Stomach (tissue), 9 donors: ENCODE results near the gene MYT1. TPM values are rescaled to one million over a fixed set of nuclear protein-coding genes. Genes with fewer than 3 reads are reported as not detected.

Source experiments
- DNase-seq, 2 donors: peaks; one replicate each; pipeline versions ENCODE4 v3.0.0 to v3.0.0-alpha.2; 2013 to 2019
- H3K27ac ChIP-seq, 5 donors: fragments of 200-600 bp in 4 of 5; sonication (generic) in 4 of 5; one replicate each; pipeline ENCODE4 v1.5.1; 2013 to 2019; ENCODE audit warnings: mild to moderate bottlenecking in 1 of 5, moderate library complexity in 1 of 5
- H3K27me3 ChIP-seq, 3 donors: fragments of 200-600 bp; sonication (generic); one replicate each; pipeline ENCODE4 v1.5.1; 2017 to 2019; ENCODE audit warnings: mixed run types in 1 of 3
- H3K36me3 ChIP-seq, 4 donors: fragments of 200-600 bp; sonication (generic); 1 replicate in 3 of 4; 2 replicates in 1 of 4; pipeline ENCODE4 v1.5.1; 2016 to 2019
- H3K4me1 ChIP-seq, 4 donors: fragments of 200-600 bp; sonication (generic); one replicate each; pipeline ENCODE4 v1.5.1; 2016 to 2019
- H3K4me3 ChIP-seq, 4 donors: fragments of 200-600 bp; sonication (generic) in 3 of 4; one replicate each; pipeline ENCODE4 v1.5.1; 2016 to 2019; ENCODE audit warnings: mild to moderate bottlenecking in 1 of 4
- H3K9me3 ChIP-seq, 4 donors: fragments of 200-600 bp; sonication (generic); one replicate each; pipeline ENCODE4 v1.5.1; 2016 to 2019
- EP300 ChIP-seq: sonication (generic); formaldehyde crosslinking; IDR thresholded peaks from one replicate; pipeline ENCODE4 v1.6.1; 2017; ENCODE audit warnings: antibody characterized with exemption
- POLR2A ChIP-seq, 4 donors: fragments of 450-650 bp; IDR thresholded peaks; one replicate each; pipeline ENCODE4 v1.6.1; 2016; ENCODE audit warnings: antibody characterized with exemption in 4 of 4, control low read depth in 2 of 4, mild to moderate bottlenecking in 1 of 4, moderate library complexity in 1 of 4
- POLR2AphosphoS5 ChIP-seq, 3 donors: sonication (generic); formaldehyde crosslinking; IDR thresholded peaks; one replicate each; pipeline ENCODE4 v1.6.1; 2016; ENCODE audit warnings: antibody characterized with exemption in 3 of 3
- WGBS, 5 donors: extraction: QIAGEN DNeasy Blood & Tissue Kit in 3 of 5; methylation state at CpG; one replicate each; pipeline versions ENCODE4 v1.1.5 to v1.1.7; 2013 to 2018; 5-methylcytosine and 5-hydroxymethylcytosine counted together
- intact Hi-C: fragments of 100-400 bp; cut with DNase I; formaldehyde crosslinking; loops from one replicate; pipeline ENCODE4 v1.15.1; 2023; ENCODE audit warnings: low total_unique reads
- polyA plus RNA-seq, 3 donors: library from polyadenylated mRNA; stranded (reverse); fragments of 200-250 nt; gene quantifications; one replicate each; pipeline ENCODE4 v1.2.3, GENCODE V29; 2013
- total RNA-seq, 5 donors: library from RNA; depleted of rRNA; stranded (reverse); fragments of >200 nt; gene quantifications; one replicate each; pipeline versions ENCODE4 v1.1.0 to v1.2.3, GENCODE V29; 2014 to 2016
- TF ChIP-seq, protein P1 (sequence below), 7 experiments: fragments of 450-650 bp in 4 of 7; fragments of 200-600 bp in 3 of 7; sonication (generic) in 3 of 7; IDR thresholded peaks; one replicate each; pipeline ENCODE4 v1.5.1; 2016 to 2019; ENCODE audit warnings: antibody characterized with exemption in 7 of 7, control low read depth in 2 of 7, mild to moderate bottlenecking in 1 of 7
- donor health status: healthy with polysubstance abuse.
- donor health status: Bipolar disorder and iron deficiency.
- donor health status: healthy.

MYT1 gene
- total and polyA plus RNA-seq, 8 donors = 0.08 to 0.55 (median 0.25) TPM; not detected in 5

DNA sequence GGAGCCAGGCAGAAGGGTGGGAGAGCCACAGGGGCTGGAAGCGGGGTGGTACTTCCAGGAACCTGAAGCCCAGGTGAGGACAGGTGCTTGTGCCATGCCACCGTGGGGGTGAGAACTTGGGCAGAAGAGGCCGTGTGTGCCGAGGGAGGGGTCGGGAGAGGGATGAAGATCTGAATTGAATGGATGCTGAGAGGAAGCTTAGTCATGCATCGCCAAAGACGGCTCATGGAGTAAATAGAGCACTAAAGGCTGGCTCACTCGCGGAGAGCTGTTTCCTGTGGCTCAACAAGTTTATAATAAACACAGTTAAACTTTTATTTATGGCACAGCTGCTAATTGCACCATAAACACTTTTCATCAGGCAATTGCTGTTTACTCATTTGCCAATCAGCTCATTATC lies 21.7 kb upstream of the MYT1 start:
- 32 to 48% (median 43%) methylated on average over 9 of the region's 9 CpGs for WGBS, 5 donors
- H3K36me3 ChIP-seq = no peaks in the 10 kb centered on the region
- H3K9me3 ChIP-seq = peaks cover 0 to 14% (median 12%) of the 10 kb centered on the region in 4 donors
- TF ChIP-seq, protein P1, sequence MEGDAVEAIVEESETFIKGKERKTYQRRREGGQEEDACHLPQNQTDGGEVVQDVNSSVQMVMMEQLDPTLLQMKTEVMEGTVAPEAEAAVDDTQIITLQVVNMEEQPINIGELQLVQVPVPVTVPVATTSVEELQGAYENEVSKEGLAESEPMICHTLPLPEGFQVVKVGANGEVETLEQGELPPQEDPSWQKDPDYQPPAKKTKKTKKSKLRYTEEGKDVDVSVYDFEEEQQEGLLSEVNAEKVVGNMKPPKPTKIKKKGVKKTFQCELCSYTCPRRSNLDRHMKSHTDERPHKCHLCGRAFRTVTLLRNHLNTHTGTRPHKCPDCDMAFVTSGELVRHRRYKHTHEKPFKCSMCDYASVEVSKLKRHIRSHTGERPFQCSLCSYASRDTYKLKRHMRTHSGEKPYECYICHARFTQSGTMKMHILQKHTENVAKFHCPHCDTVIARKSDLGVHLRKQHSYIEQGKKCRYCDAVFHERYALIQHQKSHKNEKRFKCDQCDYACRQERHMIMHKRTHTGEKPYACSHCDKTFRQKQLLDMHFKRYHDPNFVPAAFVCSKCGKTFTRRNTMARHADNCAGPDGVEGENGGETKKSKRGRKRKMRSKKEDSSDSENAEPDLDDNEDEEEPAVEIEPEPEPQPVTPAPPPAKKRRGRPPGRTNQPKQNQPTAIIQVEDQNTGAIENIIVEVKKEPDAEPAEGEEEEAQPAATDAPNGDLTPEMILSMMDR (IDR thresholded peaks at IDR 0.05) = no peak
- TF ChIP-seq POLR2A (IDR thresholded peaks at IDR 0.05) (no peak), POLR2AphosphoS5 (IDR thresholded peaks at IDR 0.05) (no peak), EP300 (no peak)
- no peaks in the 10 kb centered on the region for H3K4me1 ChIP-seq
- intact Hi-C loops = no loop called here
- H3K4me3 ChIP-seq = no peak overlapping the region
- no peak for DNase-seq
- H3K27ac ChIP-seq = no peak overlapping the region
- peaks cover 0 to 69% (median 12%) of the 10 kb centered on the region in 3 donors for H3K27me3 ChIP-seq

- peaks cover 0 to 65% (median 12%) of the 10 kb centered on the region in 3 donors for H3K27me3 ChIP-seq
- intact Hi-C loops = no loop called here
- no peaks in the 10 kb centered on the region for H3K4me1 ChIP-seq
- WGBS, 5 donors = 80 to 85% (median 84%) methylated on average over 13 to 14 of the region's 14 CpGs
- no peak overlapping the region for H3K27ac ChIP-seq
- TF ChIP-seq EP300 (no peak), POLR2AphosphoS5 (IDR thresholded peaks at IDR 0.05) (no peak), POLR2A (IDR thresholded peaks at IDR 0.05) (no peak)
- H3K4me3 ChIP-seq = no peak overlapping the region
- H3K9me3 ChIP-seq = peaks cover 0 to 14% (median 12%) of the 10 kb centered on the region in 4 donors
- no peaks in the 10 kb centered on the region for H3K36me3 ChIP-seq
- no peak for DNase-seq
Measured at GRCh38 chr20:64143018-64143801, 21.0 kb upstream of the MYT1 start.

GRCh38 chr20:64144144-64144912 lies 19.9 kb upstream of the MYT1 start:
- Histone ChIP-seq H3K4me1 (no peaks in the 10 kb centered on the region), H3K36me3 (no peaks in the 10 kb centered on the region), H3K4me3 (no peak overlapping the region), H3K27ac (no peak overlapping the region), H3K9me3 (peaks cover 0 to 14% (median 12%) of the 10 kb centered on the region in 4 donors), H3K27me3 (peaks cover 0 to 63% (median 12%) of the 10 kb centered on the region in 3 donors)
- DNase-seq = no peak
- 87 to 94% (median 93%) methylated on average over 7 to 8 of the region's 8 CpGs for WGBS, 5 donors
- intact Hi-C loops = no loop called here
- TF ChIP-seq POLR2AphosphoS5 (IDR thresholded peaks at IDR 0.05) = no peak
- TF ChIP-seq POLR2A (IDR thresholded peaks at IDR 0.05) = no peak
- TF ChIP-seq, protein P1 (IDR thresholded peaks at IDR 0.05) = no peak
- no peak for TF ChIP-seq EP300

DNA sequence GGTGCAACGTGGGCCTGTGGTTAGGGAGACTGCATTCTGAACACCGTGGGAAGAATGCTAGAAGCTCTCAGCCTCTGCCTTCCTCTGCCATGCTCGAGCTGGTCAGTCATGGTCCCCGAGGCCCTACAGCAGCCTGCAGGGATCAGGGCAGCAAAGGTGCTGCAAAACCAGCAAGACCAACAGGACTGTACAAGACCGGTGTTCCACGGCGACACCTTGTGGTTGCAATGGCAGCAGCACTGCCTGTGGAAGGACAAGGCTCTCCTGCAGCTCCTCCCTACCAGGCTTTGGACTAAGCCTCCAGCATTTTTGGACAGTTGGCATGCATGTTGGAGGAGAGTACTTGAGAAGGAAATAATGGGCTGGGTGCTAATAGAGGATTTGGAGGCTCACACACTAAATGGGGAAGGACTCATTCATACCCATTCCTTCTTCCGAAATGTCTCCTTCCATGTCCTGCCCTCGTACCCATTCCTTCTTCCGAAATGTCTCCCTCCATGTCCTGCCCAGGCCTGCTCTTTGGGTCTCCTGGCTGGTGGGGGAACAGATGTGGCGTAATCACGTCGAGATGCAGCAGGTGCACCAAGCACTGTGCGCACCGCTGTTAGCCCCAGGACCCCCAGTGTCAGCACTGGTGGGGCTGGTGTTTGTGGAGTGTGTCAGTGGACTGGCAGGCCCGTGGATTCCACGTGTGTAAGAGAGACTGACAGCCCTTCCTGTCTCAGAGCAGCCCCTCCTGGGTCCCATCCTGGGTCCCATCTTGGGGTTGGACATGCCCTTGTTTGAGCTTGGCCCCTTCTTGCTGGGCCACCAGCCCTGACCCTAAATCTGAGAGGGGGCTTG lies 18.6 kb upstream of the MYT1 start:
- peaks cover 0 to 14% (median 12%) of the 10 kb centered on the region in 4 donors for H3K9me3 ChIP-seq
- H3K27me3 ChIP-seq = peaks cover 0 to 53% (median 12%) of the 10 kb centered on the region in 3 donors
- DNase-seq = no peak
- no peaks in the 10 kb centered on the region for H3K36me3 ChIP-seq
- intact Hi-C loops = no loop called here
- no peaks in the 10 kb centered on the region for H3K4me1 ChIP-seq
- WGBS, 5 donors = 85 to 90% (median 87%) methylated on average over 17 of the region's 17 CpGs
- H3K4me3 ChIP-seq = no peak overlapping the region
- H3K27ac ChIP-seq = no peak overlapping the region
- no peak for TF ChIP-seq POLR2AphosphoS5 (IDR thresholded peaks at IDR 0.05)
- TF ChIP-seq, protein P1 (IDR thresholded peaks at IDR 0.05) = no peak
- no peak for TF ChIP-seq POLR2A (IDR thresholded peaks at IDR 0.05)
- no peak for TF ChIP-seq EP300
